OCI-LY7 (cell line): Measurements from ENCODE around the gene RPRD1B. TPM values are rescaled to one million over a fixed set of nuclear protein-coding genes. Genes with fewer than 3 reads are reported as not detected.

Experiments
- BruUV-seq: library from RNA; stranded (reverse); fragments of 400-500 nt; replicated peaks from 2 replicates; lab custom pipeline; 2021; lab: Mats Ljungman, UMichigan
- CTCF ChIA-PET: fragments of 300-600 bp; sonication (Branson Sonifier 250); formaldehyde crosslinking; loops from one replicate; lab custom pipeline; 2022; ENCODE audit warnings: antibody characterized with exemption; ENCODE audit not compliant: unreplicated experiment; lab: Charles Lee
- POLR2A ChIA-PET: fragments of 300-600 bp; sonication (Branson Sonifier 250); formaldehyde crosslinking; loops from one replicate; lab custom pipeline; 2022; ENCODE audit warnings: antibody characterized with exemption; lab: Charles Lee
- DNase-seq: peaks from one replicate; pipeline ENCODE4 v3.0.0-alpha.2; 2015; ENCODE audit warnings: low spot score
- H2AFZ ChIP-seq: fragments of 200-600 bp; sonication (generic), shearing (Covaris generic); 2 replicates; pipeline ENCODE4 v1.6.1; 2014; ENCODE audit warnings: mild to moderate bottlenecking, antibody characterized with exemption, low read length, moderate library complexity
- H3K27ac ChIP-seq: fragments of 200-600 bp; sonication (generic); 2 replicates; pipeline ENCODE4 v1.5.1; 2014; ENCODE audit warnings: mixed run types, low read depth, mild to moderate bottlenecking, moderate library complexity, low read length, inconsistent platforms; ENCODE audit not compliant: poor library complexity, severe bottlenecking
- H3K36me3 ChIP-seq: fragments of 200-600 bp; sonication (generic); 2 replicates; pipeline ENCODE4 v1.6.1; 2014; ENCODE audit warnings: mild to moderate bottlenecking, antibody characterized with exemption, low read length, moderate library complexity, mixed read lengths; ENCODE audit not compliant: insufficient read depth
- H3K4me1 ChIP-seq: fragments of 200-600 bp; sonication (generic); 2 replicates; pipeline ENCODE4 v1.5.1; 2014; ENCODE audit warnings: mild to moderate bottlenecking, low read length; ENCODE audit not compliant: insufficient read depth, poor library complexity, severe bottlenecking
- H3K4me2 ChIP-seq: fragments of 200-600 bp; sonication (generic); 2 replicates; pipeline ENCODE4 v1.6.1; 2014; ENCODE audit warnings: mild to moderate bottlenecking, low read length
- H3K4me3 ChIP-seq: fragments of 200-600 bp; sonication (generic); 2 replicates; pipeline ENCODE4 v1.5.1; 2014; ENCODE audit warnings: mild to moderate bottlenecking, low read depth, low read length; ENCODE audit not compliant: poor library complexity, severe bottlenecking
- H3K79me2 ChIP-seq: fragments of 200-600 bp; sonication (generic); 2 replicates; pipeline ENCODE4 v1.6.1; 2016; ENCODE audit warnings: low read depth, mild to moderate bottlenecking, low read length, moderate library complexity, mixed read lengths; ENCODE audit not compliant: insufficient read depth
- H3K9me2 ChIP-seq: fragments of 200-600 bp; sonication (generic); 2 replicates; pipeline ENCODE4 v1.6.1; 2016; ENCODE audit warnings: mild to moderate bottlenecking, low read length, mixed read lengths; ENCODE audit not compliant: insufficient read depth
- H3K9me3 ChIP-seq: fragments of 200-600 bp; sonication (generic); 2 replicates; pipeline ENCODE4 v1.6.1; 2014; ENCODE audit warnings: mild to moderate bottlenecking, mixed run types, low read length, mixed read lengths
- H4K20me1 ChIP-seq: fragments of 200-600 bp; sonication (generic); 2 replicates; pipeline ENCODE4 v1.6.1; 2014; ENCODE audit warnings: mild to moderate bottlenecking, antibody characterized with exemption, low read length, moderate library complexity, mixed read lengths; ENCODE audit not compliant: insufficient read depth
- CTCF ChIP-seq: fragments of 200-600 bp; sonication (generic); conservative IDR thresholded peaks from 2 replicates; pipeline ENCODE4 v1.5.1; 2014; ENCODE audit warnings: mild to moderate bottlenecking, antibody characterized with exemption, low read length, moderate library complexity, mixed read lengths
- EZH2phosphoT487 ChIP-seq: fragments of 200-600 bp; sonication (generic); IDR thresholded peaks from 2 replicates; pipeline ENCODE4 v1.6.1; 2018; ENCODE audit warnings: low read depth, borderline replicate concordance, mild to moderate bottlenecking, mixed run types, antibody characterized with exemption, low read length, moderate library complexity, mixed read lengths
- intact Hi-C: fragments of 100-400 bp; cut with micrococcal nuclease; formaldehyde crosslinking; loops from one replicate; pipeline ENCODE4 v1.10.0; 2022; ENCODE audit not compliant: unreplicated experiment
- total RNA-seq, 2 experiments: library from RNA; depleted of rRNA in 1 of 2; stranded (reverse); fragments of >200 nt in 1 of 2; shearing (Covaris generic) in 1 of 2; gene quantifications; 2 replicates each; pipeline ENCODE4 v1.2.3, GENCODE V29; 2014 to 2022

RPRD1B gene
- total RNA-seq, 2 experiments from 2014 or later, result 45.6 to 67.9 TPM

GRCh38 chr20:38092915-38093314, 59.4 kb downstream of the RPRD1B start:
- no peak overlapping the region for H3K4me2 ChIP-seq
- CTCF ChIA-PET, result interaction anchor here (0.6 kb wide), 1 partner anchor 780 kb away, joined by 3 read pairs; no protein-coding TSS in a partner anchor
- no peaks in the 10 kb centered on the region for H3K9me3 ChIP-seq
- POLR2A ChIA-PET, result interaction anchor here (1.4 to 1.6 kb wide), 2 partner anchors 17 kb away, joined by 4 read pairs; no protein-coding TSS in a partner anchor
- TF ChIP-seq CTCF (no peak), EZH2phosphoT487 (no peak)
- H3K27ac ChIP-seq, result no peak overlapping the region
- peaks cover 43% of the 10 kb centered on the region for H3K4me1 ChIP-seq
- intact Hi-C loops, result no loop called here
- no peak overlapping the region for H3K4me3 ChIP-seq
- H3K36me3 ChIP-seq, result peaks cover 58% of the 10 kb centered on the region
- H4K20me1 ChIP-seq, result no peaks in the 10 kb centered on the region
- BruUV-seq, result no TSS peak
- no peak overlapping the region for H2AFZ ChIP-seq
- no peaks in the 10 kb centered on the region for H3K9me2 ChIP-seq
- no peaks in the 10 kb centered on the region for H3K79me2 ChIP-seq
- DNase-seq, result no peak

- Histone ChIP-seq H3K4me3 (no peak overlapping the region), H3K4me1 (peaks cover 43% of the 10 kb centered on the region), H3K9me2 (no peaks in the 10 kb centered on the region), H3K36me3 (peaks cover 51% of the 10 kb centered on the region), H4K20me1 (no peaks in the 10 kb centered on the region), H3K79me2 (no peaks in the 10 kb centered on the region), H2AFZ (no peak overlapping the region), H3K27ac (no peak overlapping the region), H3K9me3 (no peaks in the 10 kb centered on the region), H3K4me2 (peak overlapping the region; percentile 43; the same call in 1 of the 2 replicates)
- TF ChIP-seq CTCF (no peak), EZH2phosphoT487 (no peak)
- no peak for DNase-seq
- ChIA-PET POLR2A (interaction anchor here (1.4 to 1.6 kb wide), 2 partner anchors 17 to 18 kb away, joined by 4 read pairs; no protein-coding TSS in a partner anchor), CTCF (no interaction called here)
- no TSS peak for BruUV-seq
- intact Hi-C loops, result no loop called here
These were observed 60.1 kb downstream of the RPRD1B start for GRCh38 chr20:38093641-38094077.

- Histone ChIP-seq H3K4me3 (no peak overlapping the region), H4K20me1 (no peaks in the 10 kb centered on the region), H3K27ac (peak overlapping the region; percentile 5), H3K36me3 (peaks cover 44% of the 10 kb centered on the region), H3K79me2 (no peaks in the 10 kb centered on the region), H3K4me2 (peak overlapping the region; percentile 43), H3K9me3 (no peaks in the 10 kb centered on the region), H2AFZ (no peak overlapping the region), H3K4me1 (peaks cover 43% of the 10 kb centered on the region), H3K9me2 (no peaks in the 10 kb centered on the region)
- ChIA-PET CTCF (no interaction called here), POLR2A (interaction anchor here (1.4 kb wide), 1 partner anchor 18 kb away, joined by 4 read pairs; no protein-coding TSS in a partner anchor)
- TF ChIP-seq CTCF, result no peak
- TF ChIP-seq EZH2phosphoT487, result no peak
- intact Hi-C loops, result no loop called here
- BruUV-seq, result no TSS peak
- DNase-seq, result peak; percentile 76
These were observed 60.9 kb downstream of the RPRD1B start for GRCh38 chr20:38094373-38094891.
